ENCODE measurements around the gene CHPF2.

Gene CHPF2

DNA sequence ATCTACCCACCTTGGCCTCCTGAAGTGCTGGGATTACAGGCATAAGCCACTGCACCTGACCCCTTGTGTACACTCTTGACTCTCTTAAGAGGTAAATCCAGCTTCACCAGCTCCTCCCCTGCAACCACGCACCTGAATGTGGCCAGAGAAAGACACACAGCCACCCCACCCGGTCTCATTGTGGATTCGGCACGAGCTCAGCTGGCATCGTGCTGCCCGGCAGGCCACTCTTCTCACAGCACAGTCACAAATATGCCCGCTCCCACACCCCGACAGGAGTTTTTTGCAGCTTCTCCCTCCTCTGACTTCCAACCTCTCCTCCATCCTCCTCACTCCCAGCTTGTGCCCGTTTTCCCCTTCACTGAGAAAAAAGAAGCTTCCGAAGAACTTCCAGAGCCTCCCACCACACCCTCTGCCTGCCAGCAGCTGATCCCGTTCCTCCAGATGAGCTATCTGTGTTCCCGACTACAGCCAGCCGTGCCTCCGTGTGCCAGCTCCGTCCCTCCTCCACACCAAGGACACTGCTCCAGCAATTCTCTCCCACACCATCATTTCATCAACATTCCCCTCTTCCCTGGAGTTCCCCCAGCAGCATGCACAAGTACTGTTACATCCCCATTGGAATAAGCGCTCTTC is 24.2 kb downstream of the CHPF2 start:
- no CpG with 5 or more reads among the region's 16 CpGs for WGBS (ENCODE audit: extremely low coverage, insufficient coverage, insufficient read length)
- Histone ChIP-seq H3K18ac (ENCODE audit: low read length) (no peak overlapping the region), H3K4me2 (ENCODE audit: low read length) (no peak overlapping the region), H3K79me2 (ENCODE audit: control insufficient read depth, insufficient read depth, low read length, poor library complexity) (peaks cover 2% of the 10 kb centered on the region), H3K4me1 (ENCODE audit: control insufficient read depth in 1 of 2, insufficient read depth in 2 of 2, low read length in 2 of 2) (peaks cover 3 to 12% of the 10 kb centered on the region in 2 experiments), H3K4ac (ENCODE audit: low read depth, low read length) (no peak overlapping the region), H2BK5ac (ENCODE audit: low read depth, low read length, poor library complexity) (no peak overlapping the region), H3K4me3 (ENCODE audit: low read depth, low read length) (no peak overlapping the region), H3K23ac (ENCODE audit: low read length) (no peak overlapping the region), H4K8ac (ENCODE audit: low read depth, low read length) (no peak overlapping the region), H2BK120ac (ENCODE audit: insufficient read depth, low read length, poor library complexity) (no peak overlapping the region), H3K79me1 (ENCODE audit: low read length) (peaks cover 12% of the 10 kb centered on the region), H3K27me3 (ENCODE audit: insufficient read depth, low read length) (no peaks in the 10 kb centered on the region), H3K9ac (ENCODE audit: low read length) (no peak overlapping the region), H3K36me3 (ENCODE audit: control insufficient read depth in 1 of 2, insufficient read depth in 2 of 2, low read length in 2 of 2) (no peaks in the 10 kb centered on the region), H3K14ac (ENCODE audit: low read length) (no peak overlapping the region), H4K91ac (ENCODE audit: low read depth, low read length) (no peak overlapping the region), H2AFZ (ENCODE audit: insufficient read depth, low read length, poor library complexity) (no peak overlapping the region), H3K9me3 (ENCODE audit: insufficient read depth, low read depth, low read length) (no peaks in the 10 kb centered on the region), H2BK12ac (ENCODE audit: low read length) (no peak overlapping the region), H4K12ac (ENCODE audit: low read depth, low read length) (no peak overlapping the region), H3K27ac (ENCODE audit: low read depth, low read length) (no peak overlapping the region), H2AK5ac (ENCODE audit: low read length) (no peak overlapping the region)
- DNase-seq, result no peak

DNA sequence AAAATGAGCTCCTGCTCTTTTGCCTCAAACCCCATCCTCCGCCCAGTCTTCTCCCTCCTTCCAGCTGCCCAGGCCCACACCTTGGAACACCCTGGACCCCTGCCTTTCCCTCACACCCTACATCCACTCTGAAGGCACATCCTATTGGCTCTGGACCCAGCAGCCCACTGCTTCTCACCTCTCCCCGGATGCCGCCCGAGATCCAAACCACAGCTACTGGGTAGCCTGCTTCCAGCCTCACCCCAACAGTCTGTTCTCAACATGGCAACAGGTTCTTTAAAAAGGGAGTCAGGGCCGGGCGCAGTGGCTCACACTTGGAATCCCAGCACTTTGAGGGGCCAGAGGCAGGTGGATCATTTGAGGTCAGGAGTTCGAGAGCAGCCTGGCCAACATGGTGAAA is 25.7 kb downstream of the CHPF2 start:
- no peak overlapping the region for H2BK120ac ChIP-seq (ENCODE audit: insufficient read depth, low read length, poor library complexity)
- H3K4me1 ChIP-seq (ENCODE audit: control insufficient read depth in 1 of 2, insufficient read depth in 2 of 2, low read length in 2 of 2), result peaks cover 0 to 3% of the 10 kb centered on the region in 2 experiments

GRCh38 chr7:151260471-151260870 is 28.2 kb downstream of the CHPF2 start:
- no peaks in the 10 kb centered on the region for H3K79me1 ChIP-seq (ENCODE audit: low read length)
- WGBS (ENCODE audit: extremely low coverage, insufficient coverage, insufficient read length), result no CpG with 5 or more reads among the region's 11 CpGs
- H3K18ac ChIP-seq (ENCODE audit: low read length), result no peak overlapping the region
- no peak overlapping the region for H3K27ac ChIP-seq (ENCODE audit: low read depth, low read length)
- no peak overlapping the region for H3K4ac ChIP-seq (ENCODE audit: low read depth, low read length)
- H3K4me1 ChIP-seq (ENCODE audit: control insufficient read depth in 1 of 2, insufficient read depth in 2 of 2, low read length in 2 of 2), result no peaks in the 10 kb centered on the region
- H2BK5ac ChIP-seq (ENCODE audit: low read depth, low read length, poor library complexity), result no peak overlapping the region
- H4K91ac ChIP-seq (ENCODE audit: low read depth, low read length), result no peak overlapping the region
- H4K12ac ChIP-seq (ENCODE audit: low read depth, low read length), result no peak overlapping the region
- H3K14ac ChIP-seq (ENCODE audit: low read length), result no peak overlapping the region
- no peak overlapping the region for H3K4me3 ChIP-seq (ENCODE audit: low read depth, low read length)
- no peak overlapping the region for H2BK120ac ChIP-seq (ENCODE audit: insufficient read depth, low read length, poor library complexity)
- no peak overlapping the region for H2BK12ac ChIP-seq (ENCODE audit: low read length)
- H3K36me3 ChIP-seq (ENCODE audit: control insufficient read depth in 1 of 2, insufficient read depth in 2 of 2, low read length in 2 of 2), result no peaks in the 10 kb centered on the region
- no peak overlapping the region for H3K23ac ChIP-seq (ENCODE audit: low read length)
- DNase-seq, result no peak
- H4K8ac ChIP-seq (ENCODE audit: low read depth, low read length), result no peak overlapping the region
- H3K27me3 ChIP-seq (ENCODE audit: insufficient read depth, low read length), result no peaks in the 10 kb centered on the region
- H3K4me2 ChIP-seq (ENCODE audit: low read length), result no peak overlapping the region
- H2AFZ ChIP-seq (ENCODE audit: insufficient read depth, low read length, poor library complexity), result no peak overlapping the region
- H3K9ac ChIP-seq (ENCODE audit: low read length), result no peak overlapping the region
- H3K9me3 ChIP-seq (ENCODE audit: insufficient read depth, low read depth, low read length), result no peaks in the 10 kb centered on the region
- no peaks in the 10 kb centered on the region for H3K79me2 ChIP-seq (ENCODE audit: control insufficient read depth, insufficient read depth, low read length, poor library complexity)
- H2AK5ac ChIP-seq (ENCODE audit: low read length), result no peak overlapping the region

More for the DNA sequence above, 25.7 kb downstream of the CHPF2 start:
- no peak overlapping the region for H3K4me3 ChIP-seq (ENCODE audit: low read depth, low read length)
- H3K36me3 ChIP-seq (ENCODE audit: control insufficient read depth in 1 of 2, insufficient read depth in 2 of 2, low read length in 2 of 2), result no peaks in the 10 kb centered on the region
- H4K12ac ChIP-seq (ENCODE audit: low read depth, low read length), result no peak overlapping the region
- peaks cover 2% of the 10 kb centered on the region for H3K79me1 ChIP-seq (ENCODE audit: low read length)
- DNase-seq, result no peak
- no peak overlapping the region for H4K8ac ChIP-seq (ENCODE audit: low read depth, low read length)
- H4K91ac ChIP-seq (ENCODE audit: low read depth, low read length), result no peak overlapping the region
- H3K4me2 ChIP-seq (ENCODE audit: low read length), result no peak overlapping the region
- no peak overlapping the region for H3K9ac ChIP-seq (ENCODE audit: low read length)
- no peak overlapping the region for H2BK5ac ChIP-seq (ENCODE audit: low read depth, low read length, poor library complexity)
- no peak overlapping the region for H3K18ac ChIP-seq (ENCODE audit: low read length)
- no peak overlapping the region for H3K14ac ChIP-seq (ENCODE audit: low read length)
- H3K27ac ChIP-seq (ENCODE audit: low read depth, low read length), result no peak overlapping the region
- H3K79me2 ChIP-seq (ENCODE audit: control insufficient read depth, insufficient read depth, low read length, poor library complexity), result no peaks in the 10 kb centered on the region
- H3K4ac ChIP-seq (ENCODE audit: low read depth, low read length), result no peak overlapping the region
- no peak overlapping the region for H2AK5ac ChIP-seq (ENCODE audit: low read length)
- no peak overlapping the region for H2AFZ ChIP-seq (ENCODE audit: insufficient read depth, low read length, poor library complexity)
- no peaks in the 10 kb centered on the region for H3K9me3 ChIP-seq (ENCODE audit: insufficient read depth, low read depth, low read length)
- H2BK12ac ChIP-seq (ENCODE audit: low read length), result no peak overlapping the region
- no CpG with 5 or more reads among the region's 7 CpGs for WGBS (ENCODE audit: extremely low coverage, insufficient coverage, insufficient read length)
- no peak overlapping the region for H3K23ac ChIP-seq (ENCODE audit: low read length)
- no peaks in the 10 kb centered on the region for H3K27me3 ChIP-seq (ENCODE audit: insufficient read depth, low read length)

DNA sequence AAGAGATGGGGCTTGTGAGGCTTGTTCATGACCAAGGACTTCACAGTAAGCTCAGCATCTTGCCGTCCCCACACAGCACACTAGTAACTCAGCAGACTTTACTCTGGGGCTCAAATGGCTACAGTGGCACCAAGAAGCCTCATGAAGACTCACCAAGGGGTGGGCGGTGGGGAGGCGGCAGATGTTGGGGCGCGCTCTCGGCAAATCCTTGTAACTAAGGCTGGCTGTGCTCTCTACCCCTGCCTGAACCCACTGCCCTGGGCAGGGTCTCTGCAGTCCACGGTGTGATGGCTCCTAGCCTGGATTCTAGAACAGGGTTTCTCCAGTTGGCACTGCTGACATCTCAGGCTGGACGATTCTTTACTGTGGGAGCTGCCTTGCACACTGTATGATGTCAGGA is 28.6 kb downstream of the CHPF2 start:
- no peak overlapping the region for H3K9ac ChIP-seq (ENCODE audit: low read length)
- no peak overlapping the region for H2AK5ac ChIP-seq (ENCODE audit: low read length)
- no peaks in the 10 kb centered on the region for H3K79me2 ChIP-seq (ENCODE audit: control insufficient read depth, insufficient read depth, low read length, poor library complexity)
- no peak overlapping the region for H2BK5ac ChIP-seq (ENCODE audit: low read depth, low read length, poor library complexity)
- no peak overlapping the region for H3K23ac ChIP-seq (ENCODE audit: low read length)
- H2BK12ac ChIP-seq (ENCODE audit: low read length), result no peak overlapping the region
- no CpG with 5 or more reads among the region's 8 CpGs for WGBS (ENCODE audit: extremely low coverage, insufficient coverage, insufficient read length)
- no peaks in the 10 kb centered on the region for H3K27me3 ChIP-seq (ENCODE audit: insufficient read depth, low read length)
- H4K8ac ChIP-seq (ENCODE audit: low read depth, low read length), result no peak overlapping the region
- DNase-seq, result no peak
- H3K4me1 ChIP-seq (ENCODE audit: control insufficient read depth in 1 of 2, insufficient read depth in 2 of 2, low read length in 2 of 2), result no peaks in the 10 kb centered on the region
- H3K4me3 ChIP-seq (ENCODE audit: low read depth, low read length), result no peak overlapping the region
- no peak overlapping the region for H3K27ac ChIP-seq (ENCODE audit: low read depth, low read length)
- H3K9me3 ChIP-seq (ENCODE audit: insufficient read depth, low read depth, low read length), result no peaks in the 10 kb centered on the region
- H2AFZ ChIP-seq (ENCODE audit: insufficient read depth, low read length, poor library complexity), result no peak overlapping the region
- no peaks in the 10 kb centered on the region for H3K79me1 ChIP-seq (ENCODE audit: low read length)
- H3K18ac ChIP-seq (ENCODE audit: low read length), result no peak overlapping the region
- no peak overlapping the region for H3K4ac ChIP-seq (ENCODE audit: low read depth, low read length)
- H3K14ac ChIP-seq (ENCODE audit: low read length), result no peak overlapping the region
- H4K91ac ChIP-seq (ENCODE audit: low read depth, low read length), result no peak overlapping the region
- no peak overlapping the region for H3K4me2 ChIP-seq (ENCODE audit: low read length)
- H2BK120ac ChIP-seq (ENCODE audit: insufficient read depth, low read length, poor library complexity), result no peak overlapping the region
- no peak overlapping the region for H4K12ac ChIP-seq (ENCODE audit: low read depth, low read length)
- H3K36me3 ChIP-seq (ENCODE audit: control insufficient read depth in 1 of 2, insufficient read depth in 2 of 2, low read length in 2 of 2), result no peaks in the 10 kb centered on the region

Measured in trophoblast cell (in vitro differentiated cells and primary cell).